ENCODE measurements around the gene DROSHA.

- TF ChIP-seq JUNB (IDR thresholded peaks at IDR 0.05), result no peak
- no peak for TF ChIP-seq TP53 (CRISPR knock-in tag; IDR thresholded peaks at IDR 0.05)
- TF ChIP-seq, protein P1, sequence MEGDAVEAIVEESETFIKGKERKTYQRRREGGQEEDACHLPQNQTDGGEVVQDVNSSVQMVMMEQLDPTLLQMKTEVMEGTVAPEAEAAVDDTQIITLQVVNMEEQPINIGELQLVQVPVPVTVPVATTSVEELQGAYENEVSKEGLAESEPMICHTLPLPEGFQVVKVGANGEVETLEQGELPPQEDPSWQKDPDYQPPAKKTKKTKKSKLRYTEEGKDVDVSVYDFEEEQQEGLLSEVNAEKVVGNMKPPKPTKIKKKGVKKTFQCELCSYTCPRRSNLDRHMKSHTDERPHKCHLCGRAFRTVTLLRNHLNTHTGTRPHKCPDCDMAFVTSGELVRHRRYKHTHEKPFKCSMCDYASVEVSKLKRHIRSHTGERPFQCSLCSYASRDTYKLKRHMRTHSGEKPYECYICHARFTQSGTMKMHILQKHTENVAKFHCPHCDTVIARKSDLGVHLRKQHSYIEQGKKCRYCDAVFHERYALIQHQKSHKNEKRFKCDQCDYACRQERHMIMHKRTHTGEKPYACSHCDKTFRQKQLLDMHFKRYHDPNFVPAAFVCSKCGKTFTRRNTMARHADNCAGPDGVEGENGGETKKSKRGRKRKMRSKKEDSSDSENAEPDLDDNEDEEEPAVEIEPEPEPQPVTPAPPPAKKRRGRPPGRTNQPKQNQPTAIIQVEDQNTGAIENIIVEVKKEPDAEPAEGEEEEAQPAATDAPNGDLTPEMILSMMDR (IDR thresholded peaks at IDR 0.05), result no peak
- no peak for TF ChIP-seq ESRRA (IDR thresholded peaks at IDR 0.05; ENCODE audit: borderline replicate concordance, low read length)
- no peak for TF ChIP-seq POLR2A (IDR thresholded peaks at IDR 0.05; ENCODE audit: low read length)
- TF ChIP-seq REST (IDR thresholded peaks at IDR 0.05), result no peak
- no peak for TF ChIP-seq CBX8 (IDR thresholded peaks at IDR 0.05)
- TF ChIP-seq KDM5A (IDR thresholded peaks at IDR 0.05), result no peak
- TF ChIP-seq SREBF2 (IDR thresholded peaks at IDR 0.05), result no peak
- TF ChIP-seq CBX2 (IDR thresholded peaks at IDR 0.05; ENCODE audit: borderline replicate concordance, low read depth), result no peak
- TF ChIP-seq HMGXB4 (CRISPR knock-in tag; IDR thresholded peaks at IDR 0.05; ENCODE audit: borderline replicate concordance), result no peak
- TF ChIP-seq CHD4 (IDR thresholded peaks at IDR 0.05; ENCODE audit: borderline replicate concordance), result no peak
These were observed 172.1 kb downstream of the DROSHA start for GRCh38 chr5:31359839-31360238.

Data from A549 (cell line).